HCT116 (cell line): Measurements from ENCODE around the gene CIP2A. TPM values are rescaled to one million over a fixed set of nuclear protein-coding genes. Genes with fewer than 3 reads are reported as not detected.

Experiments
- ATAC-seq: fragments of 200-7000 bp; cut with Tn5 transposase; 2 replicates; pipeline ENCODE4 v1.9.1; 2020; ENCODE audit warnings: mild to moderate bottlenecking, moderate library complexity
- BruUV-seq: library from RNA; stranded (reverse); fragments of 400-500 nt; replicated peaks from 2 replicates; lab custom pipeline; 2021; lab: Mats Ljungman, UMichigan
- CTCF ChIA-PET: fragments of 300-600 bp; sonication (Branson Sonifier 250); formaldehyde crosslinking; loops from one replicate; lab custom pipeline; 2021; ENCODE audit warnings: antibody characterized with exemption; lab: Charles Lee
- POLR2A ChIA-PET: fragments of 300-600, 350-600 bp; sonication (Branson Sonifier 250); formaldehyde crosslinking; loops from one replicate; lab custom pipeline; 2021; ENCODE audit warnings: antibody characterized with exemption; lab: Charles Lee
- RAD21 ChIA-PET, 2 experiments: fragments of 300-600 bp; sonication (Branson Sonifier 250); formaldehyde crosslinking; loops; one replicate each; lab custom pipeline; 2023; ENCODE audit warnings: low total read pairs in 2 of 2; ENCODE audit not compliant: uncharacterized antibody in 2 of 2, unreplicated experiment in 2 of 2, low non-redundant PET in 1 of 2; lab: Charles Lee
- DNase-seq: peaks from one replicate; pipeline ENCODE4 v3.0.0-alpha.2; 2010; ENCODE audit warnings: low read depth, low spot score
- H2AFZ ChIP-seq: fragments of 200-600 bp; shearing (Covaris generic), sonication (generic); 2 replicates; pipeline ENCODE4 v1.6.1; 2017; ENCODE audit warnings: low read depth, mixed run types, mixed read lengths, antibody characterized with exemption, low read length; ENCODE audit not compliant: poor library complexity, severe bottlenecking
- H3K27ac ChIP-seq: 2 replicates; pipeline ENCODE4 v1.5.1; 2012; ENCODE audit warnings: low read depth, low read length
- H3K27me3 ChIP-seq: fragments of 200-600 bp; sonication (generic); 2 replicates; pipeline ENCODE4 v1.6.1; 2016; ENCODE audit warnings: mixed run types, low read length, mixed read lengths; ENCODE audit not compliant: insufficient read depth
- H3K36me3 ChIP-seq, 2 experiments: fragments of 200-500 bp in 1 of 2; fragments of 200-600 bp in 1 of 2; sonication (Bioruptor generic) in 1 of 2; sonication (generic) in 1 of 2; 2 replicates each; pipeline versions ENCODE4 v1.5.1 to v1.6.1; 2014 to 2016; ENCODE audit warnings: low read length in 2 of 2, inconsistent platforms in 1 of 2, mixed read lengths in 1 of 2, mixed run types in 1 of 2; ENCODE audit not compliant: insufficient read depth in 2 of 2, control insufficient read depth in 1 of 2
- H3K4me1 ChIP-seq, 2 experiments: fragments of 200-600 bp in 1 of 2; sonication (generic) in 1 of 2; 2 replicates each; pipeline versions ENCODE4 v1.5.1 to v1.6.1; 2012 to 2017; ENCODE audit warnings: low read length in 2 of 2, inconsistent platforms in 1 of 2, mild to moderate bottlenecking in 1 of 2, mixed read lengths in 1 of 2, mixed run types in 1 of 2, moderate library complexity in 1 of 2; ENCODE audit not compliant: insufficient read depth in 2 of 2, control insufficient read depth in 1 of 2
- H3K4me2 ChIP-seq: fragments of 200-600 bp; sonication (generic); 2 replicates; pipeline ENCODE4 v1.6.1; 2017; ENCODE audit warnings: mixed run types, low read length, mixed read lengths
- H3K4me3 ChIP-seq, 2 experiments: fragments of 200-600 bp in 1 of 2; sonication (generic) in 1 of 2; replicated peaks in 1 of 2; 2 replicates each; pipeline ENCODE4 v1.5.1; 2011 to 2016; ENCODE audit warnings: low read length in 2 of 2, control low read depth in 1 of 2, low read depth in 1 of 2, mild to moderate bottlenecking in 1 of 2, mixed read lengths in 1 of 2, mixed run types in 1 of 2
- H3K79me2 ChIP-seq: fragments of 200-600 bp; sonication (generic); 2 replicates; pipeline ENCODE4 v1.6.1; 2017; ENCODE audit warnings: mild to moderate bottlenecking, mixed run types, low read length, moderate library complexity, mixed read lengths; ENCODE audit not compliant: insufficient read depth
- H3K9ac ChIP-seq: fragments of 200-600 bp; sonication (generic); 2 replicates; pipeline ENCODE4 v1.6.1; 2016; ENCODE audit warnings: low read length, mixed read lengths
- H3K9me2 ChIP-seq: fragments of 200-600 bp; sonication (generic), shearing (Covaris generic); 2 replicates; pipeline ENCODE4 v1.6.1; 2017; ENCODE audit warnings: mixed run types, mild to moderate bottlenecking, moderate library complexity; ENCODE audit not compliant: insufficient read depth
- H3K9me3 ChIP-seq, 2 experiments: fragments of 200-500 bp in 1 of 2; fragments of 200-600 bp in 1 of 2; sonication (Bioruptor generic) in 1 of 2; sonication (generic) in 1 of 2; 2 replicates each; pipeline ENCODE4 v1.6.1; 2014 to 2017; ENCODE audit warnings: low read length in 2 of 2, mixed read lengths in 2 of 2, inconsistent platforms in 1 of 2, low read depth in 1 of 2, mild to moderate bottlenecking in 1 of 2, mixed run types in 1 of 2, moderate library complexity in 1 of 2; ENCODE audit not compliant: control insufficient read depth in 1 of 2, insufficient read depth in 1 of 2
- H4K20me1 ChIP-seq: fragments of 200-600 bp; sonication (generic), shearing (Covaris generic); 2 replicates; pipeline ENCODE4 v1.6.1; 2017; ENCODE audit warnings: mixed run types, mild to moderate bottlenecking, moderate library complexity; ENCODE audit not compliant: insufficient read depth
- ATF3 ChIP-seq: IDR thresholded peaks from 2 replicates; pipeline ENCODE4 v1.6.1; 2012
- CBX3 ChIP-seq: IDR thresholded peaks from 2 replicates; pipeline ENCODE4 v1.6.1; 2012; ENCODE audit warnings: low read depth
- CEBPB ChIP-seq: IDR thresholded peaks from 2 replicates; pipeline ENCODE4 v1.6.1; 2012; ENCODE audit warnings: low read depth
- CTCF ChIP-seq, 3 experiments: fragments of 200-600 bp in 1 of 3; sonication (generic) in 1 of 3; IDR thresholded peaks in 2 of 3; conservative IDR thresholded peaks in 1 of 3; 2 replicates each; pipeline ENCODE4 v1.5.1; 2012 to 2017; ENCODE audit warnings: low read depth in 2 of 3, low read length in 2 of 3, antibody characterized with exemption in 1 of 3, borderline replicate concordance in 1 of 3, control low read depth in 1 of 3, mild to moderate bottlenecking in 1 of 3, mixed read lengths in 1 of 3, mixed run types in 1 of 3, moderate library complexity in 1 of 3; ENCODE audit not compliant: insufficient read depth in 1 of 3
- ELF1 ChIP-seq: IDR thresholded peaks from 2 replicates; pipeline ENCODE4 v1.6.1; 2012; ENCODE audit warnings: low read depth, borderline replicate concordance
- EZH2 ChIP-seq: fragments of 200-600 bp; sonication (generic); IDR thresholded peaks from 2 replicates; pipeline ENCODE4 v1.6.1; 2017; ENCODE audit warnings: antibody characterized with exemption, mixed run types
- JUND ChIP-seq: IDR thresholded peaks from 2 replicates; pipeline ENCODE4 v1.6.1; 2012
- POLR2A ChIP-seq: IDR thresholded peaks from 2 replicates; pipeline ENCODE4 v1.7.0; 2011; ENCODE audit warnings: borderline replicate concordance; ENCODE audit not compliant: insufficient read depth, insufficient read length; ENCODE audit errors: extremely low read depth
- POLR2AphosphoS5 ChIP-seq: IDR thresholded peaks from 2 replicates; pipeline ENCODE4 v1.6.1; 2011; ENCODE audit warnings: mild to moderate bottlenecking, low read depth, low read length, moderate library complexity
- RAD21 ChIP-seq: IDR thresholded peaks from 2 replicates; pipeline ENCODE4 v1.6.1; 2012; ENCODE audit warnings: low read depth, mild to moderate bottlenecking
- SP1 ChIP-seq: IDR thresholded peaks from 2 replicates; pipeline ENCODE4 v1.6.1; 2012; ENCODE audit warnings: low read depth
- TCF7L2 ChIP-seq: IDR thresholded peaks from 2 replicates; pipeline ENCODE4 v1.7.0; 2011; ENCODE audit warnings: borderline replicate concordance, inconsistent platforms; ENCODE audit not compliant: insufficient read depth, insufficient read length; ENCODE audit errors: extremely low read depth
- ZNF274 ChIP-seq: fragments of 200-500 bp; sonication (Bioruptor generic); IDR thresholded peaks from 2 replicates; pipeline ENCODE4 v1.6.1; 2014; ENCODE audit warnings: mild to moderate bottlenecking, low read depth, low read length, inconsistent platforms
- intact Hi-C: fragments of 100-400 bp; cut with micrococcal nuclease; formaldehyde crosslinking; loops from 2 replicates; pipeline ENCODE4 v1.10.0; 2022
- total RNA-seq: library from RNA; stranded (reverse); gene quantifications from one replicate; pipeline ENCODE4 v1.2.1, GENCODE V29; 2021; ENCODE audit not compliant: unreplicated experiment

CIP2A gene
- total RNA-seq, 1 experiment from 2014 or later = 41.6 TPM

- intact Hi-C loops = no loop called here
- no peaks in the 10 kb centered on the region for H4K20me1 ChIP-seq
- no peaks in the 10 kb centered on the region for H3K4me1 ChIP-seq
- H2AFZ ChIP-seq = no peak overlapping the region
- no TSS peak for BruUV-seq
- no peak for TF ChIP-seq ZNF274
- TF ChIP-seq ATF3 = no peak
- no peak for TF ChIP-seq TCF7L2
- TF ChIP-seq POLR2A = no peak
- no peak for TF ChIP-seq SP1
- TF ChIP-seq POLR2AphosphoS5 = no peak
- TF ChIP-seq EZH2 = no peak
- TF ChIP-seq CBX3 = no peak
- TF ChIP-seq ELF1 = no peak
- no peak for TF ChIP-seq CTCF (IDR thresholded peaks at IDR 0.05 in 2 of 3, conservative IDR thresholded peaks at IDR 0.05 in 1 of 3; ENCODE audit: borderline replicate concordance in 1 of 3, insufficient read depth in 1 of 3, low read depth in 2 of 3, low read length in 2 of 3)
- TF ChIP-seq JUND = no peak
- TF ChIP-seq CEBPB = no peak
- no peak for TF ChIP-seq RAD21
- no peak overlapping the region for H3K9ac ChIP-seq
- H3K27me3 ChIP-seq = no peaks in the 10 kb centered on the region
- DNase-seq (no peak), ATAC-seq (no peak)
- H3K27ac ChIP-seq = no peak overlapping the region
- H3K4me3 ChIP-seq = no peak overlapping the region
- no peaks in the 10 kb centered on the region for H3K79me2 ChIP-seq
- H3K9me2 ChIP-seq = no peaks in the 10 kb centered on the region
- no peak overlapping the region for H3K4me2 ChIP-seq
- RAD21 ChIA-PET = no interaction called here
- CTCF ChIA-PET = no interaction called here
- POLR2A ChIA-PET = no interaction called here
- H3K9me3 ChIP-seq = no peaks in the 10 kb centered on the region
- no peaks in the 10 kb centered on the region for H3K36me3 ChIP-seq
These were observed 78.2 kb downstream of the CIP2A start for GRCh38 chr3:108511055-108511454.
